ENCODE results near the gene NEURL4.

NEURL4 gene

GRCh38 chr17:7323731-7324437 lies 5.3 kb downstream of the NEURL4 start:
- DNase-seq (ENCODE audit: low spot score), result peak; percentile 68

- DNase-seq (ENCODE audit: low spot score), result no peak
Measured at GRCh38 chr17:7322520-7323194, 6.5 kb downstream of the NEURL4 start.

- DNase-seq (ENCODE audit: low spot score), result no peak
Measured at GRCh38 chr17:7321466-7321865, 7.7 kb downstream of the NEURL4 start.

GRCh38 chr17:7318121-7318860 lies 10.8 kb downstream of the NEURL4 start:
- no peak for DNase-seq (ENCODE audit: low spot score)

GRCh38 chr17:7317161-7317803 lies 11.9 kb downstream of the NEURL4 start:
- no peak for DNase-seq (ENCODE audit: low spot score)

GRCh38 chr17:7315570-7316235 lies 13.4 kb downstream of the NEURL4 start:
- DNase-seq (ENCODE audit: low spot score), result no peak

- DNase-seq (ENCODE audit: low spot score), result peak; percentile 92
Measured at GRCh38 chr17:7314719-7315569, 14.2 kb downstream of the NEURL4 start, which contains the start of gene GPS2. TSS of gene GPS2 (minus strand) at chr17:7315360. CDS start at chr17:7315052, 308 bp downstream.

GRCh38 chr17:7313890-7314718 lies 15.0 kb downstream of the NEURL4 start:
- no peak for DNase-seq (ENCODE audit: low spot score)

- DNase-seq (ENCODE audit: low spot score), result no peak
Measured at GRCh38 chr17:7313088-7313889, 15.8 kb downstream of the NEURL4 start.

GRCh38 chr17:7312432-7313087 lies 16.6 kb downstream of the NEURL4 start:
- no peak for DNase-seq (ENCODE audit: low spot score)

- no peak for DNase-seq (ENCODE audit: low spot score)
Measured at GRCh38 chr17:7311110-7311705, 17.9 kb downstream of the NEURL4 start.

- no peak for DNase-seq (ENCODE audit: low spot score)
Measured at GRCh38 chr17:7309628-7310027, 19.5 kb downstream of the NEURL4 start.

GRCh38 chr17:7308625-7309433 lies 20.3 kb downstream of the NEURL4 start:
- DNase-seq (ENCODE audit: low spot score), result peak; percentile 93

GRCh38 chr17:7307686-7308624 lies 21.2 kb downstream of the NEURL4 start:
- DNase-seq (ENCODE audit: low spot score), result peak; percentile 43

- DNase-seq (ENCODE audit: low spot score), result peak; percentile 100
Measured at GRCh38 chr17:7306911-7307685, 22.0 kb downstream of the NEURL4 start, which contains the start of gene EIF5A. TSS of gene EIF5A (plus strand) at chr17:7307628. CDS start at chr17:7309636, 2,008 bp downstream.

Measured in CD4-positive, alpha-beta T cell treated with Interleukin-2 at 100 ng/mL for 4 hours (primary cell).